Activated CD4-positive, alpha-beta T cell treated with anti-CD3 and anti-CD28 coated beads for 1 hour (primary cell): ENCODE data around the gene SLC25A19.
"Not testable (repeated sequence)": the region's sequence is repeated elsewhere in the genome, so short reads cannot be mapped to it uniquely, and the experiment has no call there.

Source experiments
- DNase-seq: peaks from one replicate; pipeline ENCODE4 v3.0.0-alpha.2; 2020

Gene SLC25A19

GRCh38 chr17:75301049-75301448, 11.8 kb upstream of the SLC25A19 start:
- DNase-seq, result no peak

GRCh38 chr17:75300280-75300679, 11.0 kb upstream of the SLC25A19 start:
- DNase-seq, result no peak

- DNase-seq, result no peak
These were observed 6.2 kb upstream of the SLC25A19 start for GRCh38 chr17:75295201-75296158.

- not testable (repeated sequence) for DNase-seq
These were observed 3.7 kb upstream of the SLC25A19 start for GRCh38 chr17:75292810-75293448.

GRCh38 chr17:75289832-75290337, 652 bp upstream of the SLC25A19 start:
- DNase-seq, result peak; percentile 55

- peak; percentile 19 for DNase-seq
These were observed 491 bp downstream of the SLC25A19 start for GRCh38 chr17:75288770-75289114.

- DNase-seq, result no peak
These were observed 874 bp downstream of the SLC25A19 start for GRCh38 chr17:75288359-75288758.

- DNase-seq, result no peak
These were observed 2.0 kb downstream of the SLC25A19 start for GRCh38 chr17:75287221-75287620.

- no peak for DNase-seq
These were observed 4.1 kb downstream of the SLC25A19 start for GRCh38 chr17:75285123-75285522.

GRCh38 chr17:75280189-75280588, 9.0 kb downstream of the SLC25A19 start:
- DNase-seq, result not testable (repeated sequence)

GRCh38 chr17:75277664-75278071, 11.6 kb downstream of the SLC25A19 start:
- DNase-seq, result no peak

GRCh38 chr17:75273977-75274708, 15.1 kb downstream of the SLC25A19 start:
- no peak for DNase-seq

GRCh38 chr17:75272848-75273184, 16.4 kb downstream of the SLC25A19 start:
- no peak for DNase-seq

GRCh38 chr17:75271955-75272847, 17.0 kb downstream of the SLC25A19 start:
- DNase-seq, result no peak

- peak; percentile 83 for DNase-seq
These were observed 17.8 kb downstream of the SLC25A19 start for GRCh38 chr17:75271233-75271954.

- no peak for DNase-seq
These were observed 18.3 kb downstream of the SLC25A19 start, which contains the start of gene MIF4GD for GRCh38 chr17:75270966-75271232. MIF4GD (minus strand) TSS chr17:75271231; CDS start chr17:75270195, 1,036 bp downstream.

- DNase-seq, result peak; percentile 28
These were observed 18.8 kb downstream of the SLC25A19 start for GRCh38 chr17:75270218-75270965.

- DNase-seq, result no peak
These were observed 19.4 kb downstream of the SLC25A19 start for GRCh38 chr17:75269844-75270217.

- no peak for DNase-seq
These were observed 21.6 kb downstream of the SLC25A19 start for GRCh38 chr17:75267411-75268232.

- no peak for DNase-seq
These were observed 22.2 kb downstream of the SLC25A19 start for GRCh38 chr17:75267153-75267410.
